Activated CD4-positive, alpha-beta T cell treated with anti-CD3 and anti-CD28 coated beads, Interleukin-2, amount 50 U/mL, for 16 hours (primary cell): ENCODE data around the gene UBE2S.

Source experiments
- DNase-seq: peaks from one replicate; pipeline ENCODE4 v3.0.0-alpha.2; 2020

Gene UBE2S

DNA sequence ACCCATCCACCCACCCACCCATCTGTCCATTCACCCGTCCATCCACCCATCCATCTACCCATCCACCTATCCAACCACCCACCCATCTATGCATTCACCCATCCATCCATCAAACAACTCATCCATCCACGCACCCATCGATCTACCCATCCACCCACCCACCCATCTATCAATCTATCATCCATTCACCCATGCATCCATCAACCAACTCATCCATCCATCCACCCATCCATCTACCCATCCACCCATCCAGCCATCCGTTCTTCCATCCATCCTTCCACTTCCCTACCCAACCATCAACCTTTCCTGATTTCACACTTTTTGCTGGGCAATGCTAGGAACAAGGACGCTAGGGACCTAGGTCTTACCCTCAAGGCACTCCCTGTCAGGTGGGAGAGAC is 25.6 kb downstream of the UBE2S start:
- no peak for DNase-seq

DNA sequence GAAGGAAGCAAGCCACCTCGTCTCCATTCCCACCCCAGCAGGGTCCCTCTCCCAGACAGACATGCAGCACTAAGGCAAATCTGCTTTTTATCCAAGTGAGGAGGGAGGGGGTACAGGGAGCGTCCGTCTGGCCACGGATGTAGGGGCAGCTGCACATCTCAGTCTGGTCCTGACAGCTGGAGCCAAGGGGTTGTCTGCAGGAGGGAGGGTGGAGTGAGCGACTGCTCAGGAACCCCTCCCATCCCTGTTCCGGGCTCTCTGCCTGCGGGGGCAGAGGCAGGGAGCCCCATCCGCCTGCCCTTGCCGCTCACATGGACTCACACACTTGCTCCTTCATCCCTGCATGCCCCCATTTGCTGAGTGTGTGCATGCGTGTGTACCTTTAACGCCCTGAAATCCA is 28.4 kb downstream of the UBE2S start:
- no peak for DNase-seq

DNA sequence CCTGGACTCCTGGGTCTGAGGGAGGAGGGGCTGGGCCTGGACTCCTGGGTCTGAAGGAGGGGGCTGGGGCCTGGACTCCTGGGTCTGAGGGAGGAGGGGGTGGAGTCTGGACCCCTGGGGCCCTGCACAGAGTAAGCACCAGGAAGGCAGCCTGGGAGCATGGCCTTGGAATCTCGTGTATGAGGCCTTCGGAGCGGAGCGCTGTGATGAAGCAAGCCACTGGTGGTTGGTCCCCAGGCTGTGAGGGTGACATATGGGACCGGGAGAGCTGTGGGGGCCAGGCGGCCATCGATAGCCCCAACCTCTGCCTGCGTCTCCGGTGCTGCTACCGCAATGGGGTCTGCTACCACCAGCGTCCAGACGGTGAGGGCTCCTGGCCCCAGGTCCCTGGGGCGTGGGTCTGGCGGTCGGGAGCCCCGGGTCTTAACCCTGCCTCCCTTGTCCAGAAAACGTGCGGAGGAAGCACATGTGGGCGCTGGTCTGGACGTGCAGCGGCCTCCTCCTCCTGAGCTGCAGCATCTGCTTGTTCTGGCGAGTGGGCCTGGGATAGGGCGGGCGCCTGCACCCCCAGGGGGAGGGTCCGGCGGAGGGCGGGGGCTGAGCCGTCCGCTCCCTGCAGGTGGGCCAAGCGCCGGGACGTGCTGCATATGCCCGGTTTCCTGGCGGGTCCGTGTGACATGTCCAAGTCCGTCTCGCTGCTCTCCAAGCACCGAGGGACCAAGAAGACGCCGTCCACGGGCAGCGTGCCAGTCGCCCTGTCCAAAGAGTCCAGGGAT is 30.0 kb downstream of the UBE2S start:
- DNase-seq, result no peak

DNA sequence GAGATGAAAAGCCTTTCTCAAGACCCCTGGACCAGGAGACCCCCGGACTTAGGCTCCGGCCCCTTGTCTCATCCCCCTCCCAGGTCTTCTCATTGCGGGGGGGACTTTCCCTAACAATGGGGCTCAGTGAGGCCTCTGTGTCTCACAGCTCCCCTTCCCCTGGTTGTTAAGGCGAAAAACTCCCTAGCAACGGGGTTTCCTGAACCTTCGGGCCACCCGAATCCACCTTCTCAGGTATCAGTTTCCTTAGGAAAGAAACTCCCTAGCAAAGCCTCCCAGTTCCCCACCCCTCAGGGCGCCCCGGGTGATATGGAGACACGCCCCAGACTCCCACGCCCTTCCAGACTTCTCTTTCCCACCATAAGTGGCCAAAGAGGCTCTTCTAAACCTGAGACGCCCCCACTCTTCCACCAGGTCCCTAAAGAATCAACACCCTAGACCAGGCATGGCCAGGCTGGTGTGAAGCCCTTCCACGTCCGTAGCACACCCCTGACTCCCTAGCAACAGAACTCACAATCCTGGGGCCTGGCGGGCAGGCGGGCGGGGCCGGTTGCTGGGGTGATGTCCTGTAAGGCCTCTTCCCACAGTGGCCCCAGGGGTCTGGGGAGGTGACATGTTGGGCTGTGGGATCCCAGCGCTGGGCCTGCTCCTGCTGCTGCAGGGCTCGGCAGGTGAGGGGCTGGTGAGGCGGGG is 31.2 kb downstream of the UBE2S start, which contains the start of gene TMEM190:
TSS of gene TMEM190 (plus strand) at position 586 of the 693 bp plus-strand sequence. CDS start at position 614, 28 bp downstream.
- DNase-seq, result no peak

DNA sequence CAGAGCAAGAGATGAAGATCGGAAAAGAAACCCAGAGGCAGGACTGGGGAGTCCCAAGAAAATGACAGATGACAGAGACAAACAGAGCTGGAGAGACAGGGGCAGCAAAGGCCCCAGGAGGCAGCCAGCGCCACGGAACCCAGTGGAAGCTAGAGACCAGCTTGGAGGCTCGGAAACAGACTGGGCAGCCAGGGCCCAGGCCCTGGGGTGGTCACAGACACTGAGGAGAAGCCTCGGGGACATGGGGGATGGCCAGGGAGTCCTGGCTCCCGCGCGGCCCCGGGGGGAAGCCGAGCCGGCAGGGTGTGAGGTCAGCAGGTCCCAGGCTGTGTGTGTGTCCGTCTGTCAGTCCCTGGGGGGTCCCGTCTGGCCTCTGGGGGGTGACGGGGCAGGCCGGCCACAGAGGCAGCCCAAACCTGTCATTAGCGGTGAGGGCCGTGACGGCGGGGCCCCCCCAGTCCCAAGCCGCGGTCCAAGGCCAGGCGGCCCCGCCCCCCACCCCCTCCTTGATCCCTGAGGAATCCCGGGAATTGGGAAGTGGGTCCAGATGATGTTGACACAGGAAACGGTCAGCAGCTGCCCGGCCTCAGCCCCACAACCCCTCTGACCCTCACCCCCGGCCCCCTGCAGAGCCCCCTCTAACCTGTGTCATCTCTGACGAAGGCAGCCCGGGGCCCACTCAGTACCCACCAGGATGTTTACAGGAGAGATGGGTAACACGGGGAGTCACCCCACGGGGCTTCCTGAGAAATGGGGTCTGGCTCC is 33.4 kb downstream of the UBE2S start:
- no peak for DNase-seq

DNA sequence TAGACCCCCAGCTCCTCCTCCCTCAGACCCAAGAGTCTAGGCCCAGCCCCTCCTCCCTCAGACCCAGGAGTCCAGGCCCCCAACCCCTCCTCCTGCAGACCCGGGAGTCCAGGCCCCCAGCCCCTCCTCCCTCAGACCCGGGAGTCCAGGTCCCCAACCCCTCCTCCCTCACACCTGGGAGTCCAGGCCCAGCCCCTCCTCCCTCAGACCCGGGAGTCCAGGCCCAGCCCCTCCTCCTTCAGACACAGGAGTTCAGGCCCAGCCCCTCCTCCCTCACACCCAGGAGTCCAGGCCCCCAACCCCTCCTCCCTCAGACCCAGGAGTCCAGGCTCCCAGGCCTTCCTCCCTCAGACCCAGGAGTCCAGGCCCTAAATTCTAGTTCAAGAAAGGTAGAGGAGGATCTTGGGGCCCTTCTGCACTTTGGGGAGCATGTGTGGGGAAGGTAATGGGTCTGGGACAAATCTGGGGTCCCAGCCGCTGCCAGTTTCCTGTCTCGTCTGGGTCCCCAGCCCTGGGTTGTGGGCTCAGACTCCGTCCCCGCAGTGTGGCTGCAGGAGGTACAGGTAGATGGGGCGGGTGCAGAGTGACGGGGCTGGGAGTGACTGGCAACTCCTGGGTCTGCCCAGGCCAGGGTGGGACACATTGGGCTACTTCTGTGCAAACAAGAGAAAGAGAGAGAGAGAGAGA is 34.1 kb downstream of the UBE2S start:
- DNase-seq, result no peak

DNA sequence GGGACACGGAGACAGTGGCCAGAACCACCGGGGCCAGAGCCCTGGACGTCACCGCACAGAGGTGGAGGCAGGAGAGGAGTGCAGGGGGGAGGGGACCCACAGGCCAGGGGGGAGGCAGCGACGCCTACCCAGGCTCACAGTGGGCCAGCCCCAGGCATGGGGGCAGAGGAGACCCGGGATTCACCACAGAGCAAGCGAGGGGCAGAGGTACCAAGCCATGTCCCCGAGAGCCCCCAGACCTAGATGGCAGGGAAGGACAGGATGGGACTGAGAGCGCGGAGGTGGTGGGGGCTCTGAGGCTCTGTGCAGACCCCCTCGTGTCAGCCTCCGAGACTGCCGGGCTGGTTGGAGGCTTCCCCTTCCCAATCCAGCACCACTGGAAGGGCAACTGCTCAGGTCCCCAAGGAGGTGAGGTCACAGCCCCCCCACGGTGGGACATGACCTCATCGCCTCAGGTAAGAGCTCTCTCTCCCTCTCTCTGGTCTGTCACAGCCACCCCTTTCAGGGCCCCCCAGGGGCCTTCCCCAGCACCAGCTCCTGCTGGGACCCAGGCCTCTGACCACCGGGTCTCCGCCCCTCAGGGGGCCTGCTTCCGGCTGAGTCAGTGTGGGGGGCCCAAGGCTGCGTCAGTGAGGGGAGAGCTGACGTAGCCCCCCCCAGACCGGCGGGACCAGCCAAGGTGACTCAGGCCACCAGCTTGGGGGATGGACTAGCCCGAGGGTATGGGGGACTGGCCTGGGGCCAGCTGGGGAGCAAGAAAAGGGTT is 35.1 kb downstream of the UBE2S start:
- DNase-seq, result no peak

DNA sequence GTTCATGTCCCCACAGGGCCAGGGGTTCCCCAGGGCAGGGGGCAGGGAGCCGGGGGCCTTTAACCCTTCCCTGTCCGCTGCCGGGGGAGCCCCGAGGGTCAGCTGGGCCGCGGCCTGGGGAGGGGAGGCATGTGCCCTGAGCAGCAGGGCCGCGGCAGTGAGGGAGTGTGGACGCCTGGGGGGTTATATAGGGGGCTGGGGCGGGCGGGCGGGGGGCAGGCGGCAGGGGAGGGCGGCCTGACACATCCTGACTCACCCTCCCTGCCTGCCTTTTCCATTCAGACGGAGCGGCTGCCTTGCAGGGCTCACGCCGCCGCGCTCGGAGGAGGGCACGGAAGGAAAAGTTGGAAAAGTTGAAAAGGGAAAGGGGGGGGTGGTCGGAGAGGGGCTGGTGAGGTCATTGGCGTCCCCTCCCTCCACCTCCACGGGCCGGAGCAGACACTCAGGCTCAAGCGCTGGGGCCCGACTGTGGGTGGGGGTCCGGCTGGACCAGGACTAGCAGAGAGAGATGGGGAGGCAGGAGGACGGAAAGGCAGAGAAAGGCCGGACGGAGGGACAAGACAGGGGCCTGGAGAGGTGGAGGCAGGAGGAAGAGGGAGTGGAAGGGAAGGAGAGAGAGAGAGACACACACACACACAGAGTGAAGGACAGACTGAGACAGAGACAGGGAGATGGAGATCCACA is 37.1 kb downstream of the UBE2S start, which contains the start of gene IL11:
TSS of gene IL11 (minus strand) at position 159 of the 684 bp plus-strand sequence. CDS start at position 6, 153 bp downstream.
- no peak for DNase-seq

DNA sequence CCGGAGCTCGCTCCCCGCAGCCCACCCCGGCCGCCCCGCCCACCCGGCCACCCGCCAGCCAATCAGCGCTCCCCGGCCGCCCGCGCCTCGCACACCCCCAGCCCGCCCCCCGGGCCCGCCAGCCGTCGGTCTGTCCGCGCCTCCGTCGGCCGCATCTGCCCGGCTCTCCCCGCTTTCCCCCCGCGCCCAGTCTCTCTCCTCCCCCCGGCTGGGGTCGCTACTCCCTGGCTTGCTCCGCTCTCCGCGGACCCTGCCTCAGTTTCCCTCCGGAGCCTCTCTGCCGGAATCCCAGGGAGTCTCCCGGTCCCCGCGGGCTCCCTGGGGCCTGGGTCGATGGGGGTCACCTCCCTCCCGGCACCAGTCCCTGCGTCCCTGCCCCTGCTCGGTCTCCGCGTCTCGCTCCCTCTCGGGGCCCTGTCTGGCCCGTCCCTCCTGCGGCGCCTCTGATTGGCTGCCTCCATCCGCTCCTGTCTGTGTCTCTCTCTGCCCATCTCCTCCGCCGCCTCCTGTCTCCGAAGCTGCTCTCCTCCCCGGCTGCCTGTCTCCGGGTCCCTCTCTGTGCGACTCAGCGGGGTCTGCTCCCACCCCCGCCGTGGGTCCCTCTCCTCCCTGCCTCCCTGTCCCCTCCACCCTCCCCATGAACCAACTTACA is 37.8 kb downstream of the UBE2S start:
- no peak for DNase-seq

DNA sequence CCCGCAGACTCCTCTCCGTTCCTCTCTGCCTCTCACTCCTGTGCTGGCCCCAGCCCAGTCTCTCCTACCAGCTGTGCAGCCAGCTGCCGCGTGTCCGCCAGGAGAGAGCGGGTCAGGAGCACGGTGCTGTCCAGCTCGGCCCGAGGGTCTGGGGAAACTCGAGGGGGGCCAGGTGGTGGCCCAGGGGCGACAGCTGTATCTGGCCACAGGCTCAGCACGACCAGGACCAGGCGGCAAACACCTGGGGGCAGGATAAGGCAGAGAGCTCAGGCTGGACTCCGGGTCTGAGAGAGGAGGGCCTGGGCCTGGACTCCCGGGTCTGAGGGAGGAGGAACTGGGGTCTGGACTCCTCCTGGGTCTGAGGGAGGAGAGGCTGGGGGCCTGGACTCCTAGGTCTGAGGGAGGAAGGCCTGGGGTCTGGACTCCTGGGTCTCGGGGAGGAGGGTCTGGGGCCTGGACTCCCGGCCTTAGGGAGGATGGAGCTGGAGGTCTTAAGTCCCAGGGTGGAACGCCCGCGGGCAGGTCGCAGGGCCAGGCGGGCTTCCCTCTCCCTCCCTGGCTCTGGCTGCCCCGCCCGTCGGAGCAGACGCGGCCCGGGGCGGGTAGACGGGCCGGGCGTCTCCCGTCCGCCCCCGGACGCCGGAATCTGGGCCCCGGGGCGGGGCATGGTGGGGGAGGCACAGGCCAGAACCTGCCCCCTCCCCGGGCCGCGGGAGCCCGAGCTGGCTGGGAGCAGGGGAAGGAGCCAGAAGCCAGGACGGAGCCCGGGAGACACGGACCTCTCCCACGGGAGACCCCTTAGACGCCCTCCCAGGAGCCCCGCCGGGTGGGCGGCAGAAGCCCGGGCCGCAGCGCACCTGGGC is 38.7 kb downstream of the UBE2S start:
- no peak for DNase-seq

DNA sequence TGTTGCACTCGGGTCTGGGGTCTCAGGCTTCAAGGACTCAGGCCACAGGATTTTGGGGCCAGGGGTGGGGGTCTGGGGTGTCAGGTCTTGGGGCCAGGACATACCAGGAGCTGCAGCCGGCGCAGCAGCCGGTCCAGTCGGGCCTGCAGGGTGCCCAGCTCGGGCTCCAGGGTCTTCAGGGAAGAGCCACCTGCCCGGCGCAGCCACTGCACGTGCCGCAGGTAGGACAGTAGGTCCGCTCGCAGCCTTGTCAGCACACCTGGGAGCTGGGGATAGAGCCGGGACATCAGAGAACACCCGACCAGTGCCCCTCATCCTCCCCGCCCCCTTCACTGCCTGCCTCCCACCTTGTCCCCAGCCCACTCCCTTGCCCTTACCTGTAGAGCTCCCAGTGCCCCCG is 39.5 kb downstream of the UBE2S start:
- DNase-seq, result no peak

DNA sequence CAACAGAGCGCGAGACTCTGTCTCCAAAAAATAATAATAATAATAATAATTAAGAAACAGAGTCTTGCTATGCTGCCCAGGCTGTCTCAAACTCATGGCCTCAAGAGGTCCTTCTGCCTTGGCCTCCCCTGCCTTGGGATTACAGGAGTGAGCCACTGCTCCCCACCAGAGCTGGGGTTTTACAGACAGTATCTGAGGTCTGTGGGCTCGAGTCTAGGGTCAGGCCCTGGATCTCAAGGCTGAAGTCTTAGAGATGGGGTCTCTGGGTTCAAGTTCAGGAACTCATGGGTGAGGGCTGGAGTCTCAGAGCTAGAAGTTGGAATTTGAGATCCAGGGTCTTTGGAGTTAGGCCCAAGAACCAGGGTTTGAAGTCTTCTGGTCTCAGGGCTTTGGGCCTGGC is 40.8 kb downstream of the UBE2S start:
- DNase-seq, result no peak

DNA sequence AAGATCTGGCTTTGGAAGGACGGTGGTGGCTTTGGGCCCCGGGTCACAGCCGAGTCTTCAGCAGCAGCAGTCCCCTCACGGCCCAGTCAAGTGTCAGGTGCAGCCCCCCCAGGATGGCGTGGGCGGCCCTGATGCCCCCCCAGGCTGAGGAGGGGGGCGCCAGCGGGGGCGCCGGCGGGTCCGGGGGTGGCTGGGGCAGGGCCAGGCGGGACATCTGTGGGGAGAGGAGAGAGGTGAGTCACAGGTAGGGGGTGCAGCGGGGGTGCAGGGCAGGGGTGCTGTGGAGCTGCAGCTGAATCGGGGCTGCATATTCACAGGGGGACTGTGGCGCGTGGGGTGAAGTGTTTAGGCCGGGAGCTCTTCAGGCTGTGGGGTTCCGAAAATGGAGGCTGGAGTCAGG is 41.6 kb downstream of the UBE2S start:
- DNase-seq, result no peak

DNA sequence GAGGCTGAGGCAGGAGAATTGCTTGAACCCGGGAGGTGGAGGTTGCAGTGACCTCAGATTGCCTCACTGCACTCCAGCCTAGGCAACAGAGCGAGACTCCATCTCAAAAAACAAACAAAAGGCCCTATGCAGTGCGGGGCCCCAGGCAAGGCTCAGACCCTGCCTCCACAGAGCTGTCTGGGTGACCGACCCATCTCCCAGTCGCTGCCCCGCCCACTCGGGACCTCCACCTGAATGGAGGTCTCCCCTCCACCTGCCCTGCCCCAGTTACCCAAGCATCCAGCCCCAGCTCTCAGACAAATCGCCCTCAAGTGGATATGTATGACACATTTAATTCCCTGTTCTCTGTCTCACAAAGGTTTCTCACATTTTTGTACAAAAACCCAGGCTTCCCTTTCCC is 42.3 kb downstream of the UBE2S start:
- DNase-seq, result no peak

DNA sequence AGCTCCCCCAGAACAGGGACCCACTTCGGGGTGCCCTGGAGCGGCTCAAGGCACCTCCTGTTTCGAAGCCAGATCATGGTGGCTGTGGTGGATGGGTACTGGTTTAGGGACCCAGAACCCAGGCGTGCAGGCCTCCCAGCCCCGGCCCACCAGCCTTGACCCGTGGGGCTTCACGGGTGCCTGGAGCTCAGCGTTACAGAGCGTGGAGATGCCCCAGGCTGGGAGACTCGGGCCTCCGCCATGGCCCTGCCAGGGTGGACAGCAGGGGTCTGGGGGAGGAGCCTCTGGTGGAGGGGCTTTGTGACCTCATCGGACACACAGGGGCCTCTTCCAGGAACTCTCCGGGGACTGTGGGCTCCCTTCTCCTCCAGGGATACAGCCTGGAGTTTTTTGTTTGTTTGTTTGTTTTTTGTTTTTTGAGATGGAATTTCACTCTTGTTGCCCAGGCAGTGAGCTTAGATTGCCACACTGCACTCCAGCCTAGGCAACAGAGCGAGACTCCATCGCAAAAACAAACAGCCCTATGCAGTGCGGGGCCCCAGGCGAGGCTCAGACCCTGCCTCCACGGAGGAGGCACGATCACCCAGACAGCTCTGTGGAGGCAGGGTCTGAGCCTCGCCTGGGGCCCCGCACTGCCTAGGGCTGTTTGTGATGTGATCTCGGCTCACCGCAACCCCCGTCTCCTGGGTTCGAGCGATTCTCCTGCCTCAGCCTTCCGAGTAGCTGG is 44.4 kb downstream of the UBE2S start, which contains the start of gene GARIN5B:
TSS of gene GARIN5B (minus strand) at position 271 of the 727 bp plus-strand sequence. CDS start at position 77, 194 bp downstream.
- DNase-seq, result no peak

DNA sequence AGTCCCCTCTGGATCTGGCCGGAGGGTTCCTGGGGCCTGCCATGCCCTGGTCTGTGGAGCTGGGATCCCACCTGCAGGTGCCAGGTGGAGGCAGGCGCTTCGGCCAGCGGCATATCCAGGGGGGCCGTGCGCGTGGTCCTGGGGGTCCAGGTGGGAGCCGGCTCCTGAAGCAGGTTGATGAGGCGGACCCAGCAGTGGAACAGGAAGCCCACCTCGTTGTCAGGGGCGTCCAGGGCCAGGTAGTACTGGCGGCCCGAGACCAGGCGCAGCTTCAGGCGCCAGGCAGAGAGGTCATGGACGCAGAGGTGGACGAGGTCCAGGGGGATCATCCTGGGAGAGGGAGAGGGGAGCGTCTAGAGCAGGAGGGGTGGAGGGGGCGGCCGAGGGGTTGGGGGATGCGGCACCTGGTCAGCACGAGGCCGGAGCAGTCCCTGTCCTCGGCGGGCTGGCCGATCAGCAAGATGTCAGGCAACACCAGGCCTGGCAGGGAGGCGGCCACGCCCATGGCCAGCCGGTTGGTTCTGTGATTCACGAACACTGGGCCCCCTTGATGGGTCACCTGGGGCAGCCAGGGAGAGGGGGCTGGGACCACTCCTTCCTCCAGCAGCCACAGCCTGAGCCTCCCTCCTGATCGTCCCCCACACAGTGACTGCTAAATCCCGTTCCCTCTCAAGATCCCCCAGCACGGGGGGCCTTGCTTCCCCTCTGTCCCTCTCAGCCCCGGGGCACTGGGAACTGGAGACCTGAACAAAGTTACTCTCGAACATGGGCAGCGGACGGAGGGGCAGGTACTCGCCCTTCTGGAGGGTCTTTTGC is 45.2 kb downstream of the UBE2S start:
- no peak for DNase-seq

DNA sequence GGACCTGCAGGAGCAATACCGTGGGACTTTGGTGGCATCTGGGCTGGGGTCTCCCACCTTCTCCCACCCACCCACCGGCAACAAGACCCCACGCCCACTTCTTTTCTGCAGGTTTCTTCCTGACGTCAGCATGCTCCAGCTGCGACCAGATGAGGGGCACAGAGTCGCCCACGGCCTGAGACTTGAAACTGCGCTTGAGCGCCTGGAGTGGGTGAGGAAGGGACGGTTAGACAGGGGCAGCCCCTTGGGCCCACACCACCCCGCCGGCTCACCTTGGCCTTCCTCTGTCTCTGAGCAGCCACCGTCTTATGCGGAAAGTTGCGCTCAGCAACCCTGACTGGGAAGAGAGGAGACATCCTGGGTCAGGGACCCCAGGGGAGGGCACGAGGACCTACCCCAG is 46.7 kb downstream of the UBE2S start:
- DNase-seq, result no peak
